HG02852 (cell line): Measurements from ENCODE around the gene MAPK6.
"Not testable (repeated sequence)": the region's sequence is repeated elsewhere in the genome, so short reads cannot be mapped to it uniquely, and the experiment has no call there.

Experiments
- ATAC-seq: cut with Tn5 transposase; IDR thresholded peaks from one replicate; pipeline ENCODE4 v1.9.1; 2021; ENCODE audit warnings: mild to moderate bottlenecking, moderate library complexity; ENCODE audit not compliant: unreplicated experiment

MAPK6 gene

DNA sequence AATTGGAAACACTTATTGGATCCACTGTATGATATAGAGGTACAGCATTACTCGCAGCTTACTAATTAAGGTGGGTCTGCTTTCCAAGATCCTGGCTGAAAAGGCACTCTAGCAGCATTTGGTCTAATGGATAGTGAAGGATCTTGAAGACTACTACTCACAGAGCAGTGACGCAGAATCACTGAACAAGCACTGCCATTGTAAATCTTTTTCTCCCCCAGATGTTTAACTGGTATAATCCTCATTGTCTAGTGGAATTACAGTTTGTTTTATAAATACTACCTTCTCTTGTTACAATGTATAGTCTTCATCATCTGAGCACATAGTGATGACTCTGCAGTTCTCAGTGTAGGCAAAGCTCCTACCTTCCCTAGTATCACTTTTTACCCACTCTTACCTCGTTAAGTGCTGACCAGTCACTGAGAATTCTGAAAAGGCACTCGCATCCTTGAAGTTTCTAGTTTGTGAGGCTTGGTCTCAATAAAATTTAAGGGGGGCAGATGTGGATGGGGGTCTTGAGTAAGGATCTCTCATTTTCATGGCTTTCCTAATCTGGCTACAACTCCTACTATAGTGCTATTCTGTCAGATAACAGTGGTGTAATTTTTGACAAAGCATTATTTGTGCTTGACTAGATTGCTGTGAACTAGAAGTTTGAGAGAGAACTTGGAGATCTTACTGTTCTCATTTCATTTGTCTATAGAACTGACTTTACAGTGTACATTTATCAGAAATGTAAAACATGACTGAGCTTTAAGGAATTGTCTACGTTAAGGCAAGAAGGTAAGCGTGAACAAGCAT, 23.2 kb downstream of the MAPK6 start:
- no peak for ATAC-seq

DNA sequence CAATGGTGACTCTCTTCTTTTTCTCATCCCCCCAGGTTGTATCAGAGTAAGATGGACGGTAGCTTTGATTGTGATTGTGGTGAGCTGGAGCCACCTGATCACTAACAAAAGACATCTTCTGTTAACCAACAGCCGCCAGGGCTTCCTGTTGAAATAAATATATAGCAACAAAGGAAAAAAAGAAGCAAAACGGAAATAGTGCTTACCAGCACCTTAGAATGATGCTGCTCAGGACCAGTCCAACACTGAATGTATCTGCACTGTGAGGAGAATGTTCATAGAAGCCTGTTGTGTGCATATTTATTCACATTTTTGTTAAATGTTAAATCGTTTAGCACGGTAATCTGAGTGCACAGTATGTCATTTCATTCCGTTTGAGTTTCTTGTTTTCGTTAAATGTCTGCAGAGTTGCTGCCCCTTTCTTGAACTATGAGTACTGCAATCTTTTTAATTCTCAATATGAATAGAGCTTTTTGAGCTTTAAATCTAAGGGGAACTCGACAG, 26.8 kb downstream of the MAPK6 start:
- not testable (repeated sequence) for ATAC-seq

DNA sequence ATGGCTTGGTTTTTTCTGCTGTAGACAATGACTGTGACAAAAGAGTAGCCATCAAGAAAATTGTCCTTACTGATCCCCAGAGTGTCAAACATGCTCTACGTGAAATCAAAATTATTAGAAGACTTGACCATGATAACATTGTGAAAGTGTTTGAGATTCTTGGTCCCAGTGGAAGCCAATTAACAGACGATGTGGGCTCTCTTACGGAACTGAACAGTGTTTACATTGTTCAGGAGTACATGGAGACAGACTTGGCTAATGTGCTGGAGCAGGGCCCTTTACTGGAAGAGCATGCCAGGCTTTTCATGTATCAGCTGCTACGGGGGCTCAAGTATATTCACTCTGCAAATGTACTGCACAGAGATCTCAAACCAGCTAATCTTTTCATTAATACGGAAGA, 27.5 kb downstream of the MAPK6 start:
- not testable (repeated sequence) for ATAC-seq

DNA sequence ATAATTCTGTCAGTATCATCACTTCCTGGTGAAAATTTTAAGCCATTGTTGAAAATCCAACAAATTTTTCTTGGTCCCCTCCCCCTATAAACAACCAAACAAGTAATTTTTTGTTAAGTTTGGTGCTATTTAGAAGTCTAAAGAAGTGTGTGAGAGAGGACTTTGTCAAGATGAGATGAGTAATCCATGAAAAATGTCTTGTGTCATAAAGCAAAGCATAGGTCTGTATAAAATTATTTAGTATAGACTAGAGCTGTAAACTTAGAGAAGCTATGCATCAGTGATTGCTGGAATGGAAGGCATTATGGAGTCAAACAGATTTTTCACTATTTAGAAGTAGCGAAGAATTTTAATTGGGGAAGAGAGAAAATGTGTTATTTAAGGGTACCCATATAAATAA, 31.4 kb downstream of the MAPK6 start:
- no peak for ATAC-seq

DNA sequence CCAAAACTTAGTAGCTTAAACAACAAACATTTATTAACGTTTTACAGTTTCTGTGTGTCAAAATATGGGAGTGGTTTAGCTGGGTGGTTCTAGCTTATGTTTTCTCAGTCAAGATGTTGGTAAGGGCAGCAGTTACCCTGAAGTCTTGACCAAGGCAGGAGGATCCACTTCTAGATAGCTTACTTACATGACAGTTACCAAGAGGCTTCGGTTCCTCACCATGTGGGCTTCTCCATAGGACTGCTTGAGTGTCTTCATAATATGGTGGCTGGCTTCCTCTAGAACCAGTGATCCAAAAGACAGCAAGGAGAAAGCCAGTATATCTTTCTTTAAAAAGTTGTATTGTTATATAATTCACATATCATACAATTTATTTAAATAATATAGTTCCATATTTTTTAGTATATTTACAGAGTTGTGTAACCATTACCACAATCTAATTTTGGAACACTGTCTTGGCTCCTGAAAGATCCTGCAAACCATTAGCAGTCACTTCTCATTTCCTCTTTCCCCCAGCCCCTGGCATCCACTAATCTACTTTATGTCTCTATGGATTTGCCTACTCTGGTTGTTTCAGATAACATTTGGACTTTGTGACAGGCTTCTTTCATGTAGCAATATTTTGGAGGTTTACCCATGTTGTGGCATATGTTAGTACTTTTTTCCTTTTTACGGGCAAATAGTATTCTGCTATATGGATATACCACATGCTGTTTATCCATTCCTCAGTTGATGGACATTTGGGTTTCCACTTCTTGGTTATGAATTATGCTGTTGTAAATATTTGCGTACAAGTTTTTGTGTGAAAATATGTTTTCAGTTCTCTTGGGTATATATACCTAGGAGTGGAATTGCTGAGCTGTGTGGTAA, 33.3 kb downstream of the MAPK6 start:
- no peak for ATAC-seq

DNA sequence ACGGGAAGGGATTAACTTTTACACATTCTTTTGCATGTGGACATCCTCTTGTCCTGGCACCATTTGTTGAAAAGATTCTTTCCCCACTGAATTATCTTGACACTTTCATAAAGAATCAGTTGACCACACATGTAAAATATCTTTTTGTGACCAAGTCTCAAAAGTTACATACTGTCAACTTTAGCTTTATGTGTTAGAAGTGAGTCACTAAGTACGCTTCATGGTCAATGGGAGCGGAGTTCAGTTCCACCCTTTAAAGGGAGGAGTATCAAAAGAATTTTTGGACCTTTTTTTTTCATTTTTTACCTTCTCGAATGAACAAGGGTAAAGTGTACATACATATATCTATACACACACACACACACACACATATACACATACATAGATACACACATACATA, 35.4 kb downstream of the MAPK6 start:
- ATAC-seq = no peak

DNA sequence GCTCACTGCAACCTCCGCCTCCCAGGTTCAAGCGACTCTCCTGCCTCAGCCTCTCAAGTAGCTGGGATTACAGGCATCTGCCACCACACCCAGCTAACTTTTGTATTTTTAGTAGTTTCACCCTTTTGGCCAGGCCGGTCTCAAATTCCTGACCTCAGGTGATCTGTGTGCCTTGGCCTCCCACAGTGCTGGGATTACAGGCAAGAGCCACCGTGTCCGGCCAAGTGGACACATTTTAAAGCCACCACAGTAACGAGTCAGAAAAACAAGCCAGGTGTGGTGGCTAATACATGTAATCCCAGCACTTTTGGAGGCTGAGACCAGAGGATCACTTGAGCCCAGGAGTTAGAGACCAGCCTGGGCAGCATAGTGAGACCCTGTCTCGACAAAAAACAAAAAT, 35.8 kb downstream of the MAPK6 start:
- ATAC-seq = not testable (repeated sequence)

DNA sequence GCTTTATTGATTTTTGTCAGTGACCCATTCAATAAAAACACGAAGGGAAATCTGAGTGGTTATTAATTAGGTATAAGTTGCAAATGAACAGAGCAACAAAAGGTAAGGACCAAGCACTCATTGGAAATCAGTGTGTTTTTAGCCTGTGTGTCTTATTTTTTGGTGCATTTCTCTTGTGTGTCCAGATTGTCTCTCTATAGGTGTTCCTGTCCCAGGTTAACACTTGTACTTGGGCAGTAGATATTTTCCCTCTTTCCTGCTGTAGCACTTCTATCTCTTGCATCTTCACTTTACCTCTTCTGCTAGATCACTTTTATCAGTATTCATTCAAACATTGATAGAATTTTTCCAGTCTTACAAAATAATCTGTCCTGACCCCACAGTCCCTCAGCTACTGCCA, 37.0 kb downstream of the MAPK6 start:
- no peak for ATAC-seq

DNA sequence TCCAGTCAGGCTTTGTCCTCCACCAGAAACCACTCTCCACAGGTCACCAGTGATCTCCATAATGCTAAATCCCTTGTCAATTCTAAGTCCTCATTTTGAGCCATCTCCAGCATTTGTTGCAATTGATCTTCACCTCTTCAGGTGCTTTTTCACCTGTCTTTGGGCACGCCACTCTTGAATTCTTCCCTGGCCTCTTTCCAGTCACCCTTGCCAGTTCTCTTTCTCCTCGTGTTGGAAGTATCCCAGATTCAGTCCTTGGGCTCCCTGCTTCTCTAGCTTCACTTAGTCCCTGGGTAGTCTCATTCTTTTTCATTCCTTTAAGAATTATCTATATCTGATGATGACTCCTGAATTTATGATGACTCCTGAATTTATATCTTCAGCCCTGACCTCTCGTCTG, 37.5 kb downstream of the MAPK6 start:
- no peak for ATAC-seq

DNA sequence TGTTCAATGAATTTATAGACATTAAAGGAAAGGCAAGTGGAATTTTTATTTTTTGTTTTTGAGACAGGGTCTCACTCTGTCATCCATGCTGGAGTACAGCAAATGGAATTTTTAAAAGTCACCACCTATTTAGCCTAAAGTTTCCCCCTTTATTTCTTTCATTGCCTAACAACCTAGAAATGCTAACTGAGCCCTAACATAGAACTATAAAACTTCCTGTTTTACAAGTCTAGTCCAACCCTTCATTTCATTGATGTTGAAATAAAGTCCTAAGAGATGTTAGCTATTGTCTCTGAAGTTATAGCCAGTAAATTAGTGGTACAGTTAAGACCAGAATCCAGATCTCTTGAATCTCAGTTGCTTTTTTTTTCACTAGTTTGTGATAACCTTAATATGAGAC, 39.0 kb downstream of the MAPK6 start:
- no peak for ATAC-seq

DNA sequence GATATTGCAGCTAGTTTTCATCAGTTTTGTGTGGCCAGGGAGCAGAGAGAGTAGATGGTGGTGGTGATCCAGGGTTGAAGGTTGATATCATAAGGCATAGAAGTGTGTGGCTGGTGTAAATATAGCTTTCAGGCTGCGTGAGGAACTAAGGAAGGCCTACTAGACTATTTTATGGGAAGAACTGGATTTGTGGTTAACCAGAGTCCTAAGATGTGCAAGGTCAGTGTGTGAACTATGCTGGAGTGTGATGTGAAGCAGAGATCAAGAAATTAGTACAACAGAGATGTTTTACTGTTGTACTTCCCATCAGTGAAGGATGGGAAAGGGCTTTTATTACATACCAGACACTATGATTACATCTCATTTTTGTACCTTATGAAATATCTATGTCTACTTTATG, 41.5 kb downstream of the MAPK6 start:
- no peak for ATAC-seq

DNA sequence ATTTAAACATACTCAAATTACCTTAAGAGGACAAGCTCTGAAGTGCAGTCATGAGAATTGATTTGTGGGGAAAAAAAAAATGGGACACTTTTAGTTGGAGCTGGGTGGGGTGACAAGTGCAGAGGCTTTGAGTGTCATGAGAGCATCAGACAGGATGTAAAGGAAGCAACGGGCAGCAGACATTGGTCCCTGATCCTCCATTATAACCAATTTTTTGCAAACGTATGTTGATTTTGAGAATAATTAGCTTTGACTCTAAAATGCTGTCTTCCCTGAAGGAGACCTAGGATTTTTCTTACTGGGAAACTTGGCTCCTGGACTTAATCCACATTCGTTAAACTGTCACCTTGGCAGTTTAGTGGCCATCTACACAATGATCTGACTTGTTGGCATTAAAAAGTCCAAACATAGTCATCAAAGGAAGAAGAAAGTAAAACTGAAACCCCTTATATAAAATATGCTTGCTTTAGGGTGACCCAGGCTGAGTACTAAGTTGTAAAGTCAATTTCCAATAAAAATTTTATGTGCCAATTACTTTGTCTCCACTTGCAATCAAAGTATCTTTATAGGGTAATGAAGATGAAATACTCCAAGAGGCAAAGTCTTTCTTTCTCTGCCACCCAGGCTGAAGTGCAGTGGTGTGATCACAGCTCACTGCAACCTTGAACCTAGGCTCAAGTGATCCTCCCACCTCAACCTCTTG, 48.0 kb downstream of the MAPK6 start:
- no peak for ATAC-seq

DNA sequence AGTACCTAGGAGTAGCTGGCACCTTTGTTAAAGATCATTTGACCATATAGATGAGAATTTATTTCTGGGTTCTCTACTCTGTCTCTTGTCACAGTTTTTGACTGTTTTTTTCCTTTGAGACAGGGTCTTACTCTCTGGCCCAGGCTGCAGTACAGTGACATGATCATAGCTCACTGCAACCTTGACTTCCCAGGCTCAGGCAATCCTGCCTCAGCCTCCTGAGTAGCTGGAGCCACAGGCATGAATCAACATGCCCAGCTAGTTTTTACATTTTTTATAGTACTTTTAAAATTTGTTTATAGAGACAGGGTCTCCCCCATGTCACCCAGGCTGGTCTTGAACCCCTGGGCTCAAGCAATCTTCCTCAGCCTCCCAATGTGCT, 48.5 kb downstream of the MAPK6 start:
- no peak for ATAC-seq

DNA sequence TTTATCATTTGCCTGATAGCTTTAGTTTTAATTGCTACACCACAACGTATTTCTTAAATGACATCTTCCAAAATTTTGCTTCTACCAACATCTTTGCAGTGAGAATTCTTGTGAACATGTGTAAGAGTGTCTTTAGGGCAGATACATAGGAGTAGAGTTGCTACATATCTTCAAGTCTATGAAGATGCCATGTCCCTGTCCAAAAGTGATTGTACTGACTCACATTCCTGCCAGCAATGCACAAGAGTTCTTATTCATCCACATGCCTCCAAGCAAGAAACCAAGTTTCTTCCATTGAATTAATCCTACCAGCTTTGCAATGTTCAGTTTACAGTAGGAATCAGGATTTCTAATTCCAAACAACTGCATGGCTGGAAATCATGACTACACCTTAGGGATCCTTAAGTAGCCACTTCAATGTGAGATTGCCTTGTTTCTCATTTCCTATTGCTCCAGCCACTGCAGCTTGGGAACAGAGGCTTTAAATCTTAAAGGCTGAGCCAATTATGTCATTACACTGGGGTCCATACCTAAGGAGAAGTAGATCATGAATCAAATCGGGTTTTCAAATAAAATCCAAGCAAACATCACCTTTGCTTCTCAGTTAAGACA, 49.1 kb downstream of the MAPK6 start:
- ATAC-seq = no peak

DNA sequence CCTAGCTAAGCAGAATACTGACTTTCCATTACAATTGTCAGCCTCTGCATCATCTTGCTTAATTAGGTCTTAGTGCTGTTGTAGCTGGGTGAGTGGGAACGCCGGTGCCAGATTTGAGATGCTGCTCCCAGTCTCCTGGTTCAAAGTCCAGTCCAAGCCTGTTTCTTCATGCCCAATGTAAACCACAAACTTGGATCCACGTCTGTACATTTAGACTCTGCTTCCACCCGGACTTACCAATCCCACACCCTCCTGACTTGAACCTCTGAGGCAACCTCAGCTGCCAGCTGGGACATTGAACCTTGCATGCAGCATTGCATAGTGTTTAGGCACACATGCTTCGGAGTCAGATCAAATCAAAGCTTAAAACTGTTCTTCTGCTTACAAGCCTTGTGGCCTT, 50.5 kb downstream of the MAPK6 start:
- ATAC-seq = no peak

DNA sequence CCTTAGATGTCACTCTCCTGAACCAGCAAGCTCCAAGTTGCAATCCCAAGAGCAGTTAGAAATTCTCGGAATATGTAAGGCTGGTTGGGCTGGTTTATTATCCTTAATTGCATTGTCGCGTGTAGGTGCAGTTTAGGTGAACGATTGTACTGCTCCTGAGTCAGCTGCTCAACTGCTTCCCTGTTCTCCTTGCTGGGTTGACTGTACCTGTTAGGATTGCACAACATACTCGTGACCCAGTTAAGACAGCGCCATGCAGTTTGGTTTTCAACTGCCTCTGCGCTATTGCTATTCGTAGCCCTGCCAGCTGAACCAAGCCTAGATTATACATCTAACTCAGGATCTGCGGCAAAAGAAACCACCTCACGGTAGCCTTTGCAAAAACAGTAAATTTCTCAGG, 52.6 kb downstream of the MAPK6 start:
- no peak for ATAC-seq

DNA sequence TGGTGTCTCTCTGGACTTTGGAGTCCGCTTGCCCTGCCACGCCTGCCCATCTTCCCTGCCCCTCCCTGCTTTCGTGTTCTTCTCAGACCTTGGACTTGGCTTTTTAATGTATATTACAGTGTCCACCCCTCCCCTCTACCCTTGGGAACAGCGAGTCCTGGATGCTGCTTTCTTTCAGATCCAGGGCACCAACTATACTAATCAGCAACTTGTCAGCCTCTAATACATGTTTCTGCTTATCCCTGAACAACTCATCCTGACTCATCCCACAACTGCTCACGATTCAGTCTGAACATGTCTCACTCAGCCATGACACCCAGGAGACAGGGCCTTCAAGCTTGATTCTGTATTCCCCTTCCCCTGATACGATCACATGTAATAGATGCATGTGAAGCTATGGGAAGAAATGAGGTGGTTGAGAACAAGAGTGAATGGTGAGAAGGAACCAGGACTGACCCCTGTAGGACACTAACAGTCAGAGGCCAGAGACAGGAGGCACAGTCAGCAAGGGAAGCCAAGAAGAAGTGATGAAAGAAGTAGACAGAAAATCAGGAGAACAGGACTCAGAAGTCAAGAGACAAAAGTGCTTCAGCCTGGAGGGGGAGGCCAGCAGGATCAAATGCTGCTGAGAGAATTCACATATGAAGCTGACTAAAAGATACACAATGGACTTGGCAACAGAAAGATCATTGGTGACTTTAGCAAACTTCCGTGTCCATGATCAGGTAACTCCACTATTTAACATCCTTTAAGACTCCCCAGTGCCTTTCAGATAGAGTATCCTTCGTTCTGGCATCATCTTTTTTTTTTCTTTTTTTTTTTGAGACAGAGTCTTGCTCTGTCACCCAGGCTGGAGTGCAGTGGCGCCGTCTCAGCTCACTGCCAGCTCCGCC, 58.1 kb downstream of the MAPK6 start:
- peak; percentile 75 for ATAC-seq

DNA sequence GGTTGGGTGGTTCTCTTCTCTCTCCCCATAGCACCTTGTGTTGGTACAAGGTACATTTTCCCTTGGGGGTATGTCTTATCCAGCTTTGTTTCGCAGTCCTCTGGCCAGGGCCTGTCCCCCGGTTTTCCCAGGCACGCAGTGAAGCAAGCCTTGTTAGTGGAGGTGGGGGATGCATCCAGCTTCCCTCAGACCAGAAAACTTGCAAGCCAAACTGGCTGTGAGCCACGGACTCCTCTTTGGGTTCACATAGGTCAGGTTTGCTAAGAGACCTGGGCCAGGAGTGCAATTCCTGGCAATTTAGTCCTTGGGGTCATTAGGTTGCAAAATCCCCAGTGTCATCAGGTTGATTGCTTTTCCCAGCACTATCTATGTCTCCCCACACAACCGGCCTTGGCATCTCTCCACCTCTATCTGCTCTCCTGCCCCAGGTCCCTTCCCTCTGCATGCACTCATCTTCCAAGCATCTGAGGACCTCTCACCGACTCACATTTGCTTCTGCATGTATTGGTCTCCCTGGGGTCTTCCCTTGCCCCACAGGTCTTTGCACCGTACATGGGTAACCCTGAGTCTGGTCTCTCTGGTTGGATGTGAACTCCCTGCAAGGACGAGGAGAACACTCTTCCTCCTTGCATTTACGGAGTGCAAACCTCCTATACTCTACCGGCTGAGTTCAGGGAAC, 59.3 kb downstream of the MAPK6 start:
- no peak for ATAC-seq

DNA sequence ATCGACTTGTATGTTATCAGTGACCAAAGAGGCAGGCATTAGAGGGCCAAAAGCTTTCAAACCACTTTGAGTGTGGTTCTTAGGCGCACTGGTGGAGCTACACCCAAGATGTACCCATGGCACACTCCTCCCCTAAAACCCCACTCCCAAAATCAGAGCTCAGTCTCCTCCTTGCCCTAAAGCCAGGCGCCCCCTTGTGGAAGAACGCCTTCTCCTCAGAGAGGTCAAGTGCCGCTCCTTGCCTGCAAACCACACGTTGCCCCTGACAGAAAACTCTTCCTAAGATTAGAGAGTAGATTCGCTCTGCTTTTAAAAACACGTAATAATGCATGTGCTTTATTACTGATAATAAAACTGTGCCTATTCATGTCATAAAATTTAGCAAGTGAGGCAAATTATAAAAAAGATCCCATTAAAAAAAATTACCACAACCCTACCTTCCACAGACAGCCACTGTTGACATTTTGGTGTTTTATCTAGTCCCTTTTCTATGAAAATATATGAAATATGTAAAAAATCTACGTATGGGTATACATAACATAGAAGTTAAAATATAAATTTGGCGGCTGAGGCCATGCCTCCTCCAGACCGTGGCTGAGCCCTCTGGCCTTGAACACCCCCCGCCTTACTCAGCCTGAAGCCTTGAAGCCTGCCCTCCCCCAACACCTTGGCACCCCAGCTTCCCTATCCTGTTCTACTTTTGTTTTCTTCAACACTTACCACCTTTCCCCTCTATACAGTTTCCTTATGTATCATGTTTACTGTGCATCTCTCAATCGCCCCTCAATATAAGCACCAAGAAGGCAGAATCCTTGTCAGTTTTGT, 60.1 kb downstream of the MAPK6 start:
- ATAC-seq = no peak
